HuH-7.5 (cell line): ENCODE data around the gene CLEC3B.

ENCODE experiments used
- DNase-seq: peaks from one replicate; pipeline ENCODE4 v3.0.0; 2011; ENCODE audit warnings: low spot score

CLEC3B gene

DNA sequence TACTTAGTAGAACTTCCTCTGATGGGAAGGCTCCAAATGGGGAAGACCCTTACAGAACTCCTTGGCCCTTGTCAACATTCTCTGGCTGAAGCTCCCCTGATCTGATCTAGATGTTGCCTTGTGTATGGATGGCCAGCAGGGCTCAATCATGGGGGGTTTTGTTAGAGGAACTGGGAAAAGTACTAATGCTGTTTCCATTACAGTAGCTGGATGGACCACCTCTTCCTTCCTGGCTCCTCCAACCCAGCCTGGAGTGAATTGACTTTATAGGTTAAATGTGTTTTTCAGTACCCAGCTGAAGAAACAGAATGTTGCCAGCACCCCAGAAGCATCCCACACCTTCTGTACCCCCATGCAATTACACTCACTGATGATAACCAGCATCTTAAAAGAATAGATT, 22.7 kb upstream of the CLEC3B start:
- DNase-seq = no peak

DNA sequence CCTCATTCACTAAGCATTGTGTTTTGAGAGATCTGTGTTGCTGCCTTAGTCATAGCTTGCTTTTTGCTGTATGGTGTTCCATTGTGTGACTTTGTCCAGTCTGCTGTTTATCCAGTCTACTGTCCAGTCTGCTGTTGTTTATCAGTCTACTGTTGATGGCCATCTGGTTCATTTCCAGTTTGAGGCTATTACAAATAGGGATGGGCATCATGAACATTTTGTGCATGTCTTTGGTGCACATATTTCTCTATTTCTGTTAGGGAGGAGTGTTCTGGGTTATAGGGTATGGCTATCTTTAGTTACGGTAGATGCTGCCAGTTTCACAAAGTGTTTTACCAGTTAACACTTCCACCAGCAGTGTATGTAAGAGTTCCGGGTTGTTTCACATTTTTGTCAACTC, 22.2 kb upstream of the CLEC3B start:
- no peak for DNase-seq

DNA sequence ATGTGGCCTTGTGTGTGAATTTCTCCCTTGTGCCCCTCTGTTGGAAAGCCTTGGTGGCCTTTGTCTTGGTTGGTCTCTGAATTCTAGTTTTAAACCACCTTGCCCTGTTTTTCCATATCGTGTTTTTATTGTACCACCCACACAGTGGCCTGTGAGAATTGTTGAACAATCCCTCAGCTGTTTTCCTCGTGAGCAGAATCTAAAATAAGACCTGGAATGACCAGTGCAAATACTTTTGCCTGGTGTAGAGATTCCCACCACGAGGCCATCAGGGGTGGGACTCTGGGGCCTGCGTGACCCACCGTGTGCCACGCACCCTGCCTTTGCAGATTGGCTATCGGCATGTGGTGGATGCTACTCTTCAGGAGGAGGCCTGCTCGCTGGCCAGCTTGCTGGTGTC, 19.0 kb upstream of the CLEC3B start:
- no peak for DNase-seq

DNA sequence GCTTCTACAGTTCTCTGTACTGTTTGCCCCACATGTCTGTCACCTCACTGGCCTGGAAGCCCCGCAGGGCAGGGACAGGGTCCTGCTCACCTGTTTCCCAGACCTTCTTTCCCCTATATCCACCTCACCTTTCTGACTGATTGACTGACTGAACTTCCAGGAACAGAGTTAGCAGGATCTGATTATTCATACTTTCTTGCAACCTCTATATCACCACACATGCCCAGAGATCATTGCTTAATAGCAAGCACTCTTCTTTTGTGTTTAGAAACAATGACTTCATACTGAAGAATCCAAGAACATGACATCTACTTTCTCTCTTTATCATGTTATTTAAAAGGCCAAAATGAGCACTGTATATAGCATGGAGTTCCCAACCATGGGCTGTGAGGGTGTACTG, 18.0 kb upstream of the CLEC3B start:
- no peak for DNase-seq

DNA sequence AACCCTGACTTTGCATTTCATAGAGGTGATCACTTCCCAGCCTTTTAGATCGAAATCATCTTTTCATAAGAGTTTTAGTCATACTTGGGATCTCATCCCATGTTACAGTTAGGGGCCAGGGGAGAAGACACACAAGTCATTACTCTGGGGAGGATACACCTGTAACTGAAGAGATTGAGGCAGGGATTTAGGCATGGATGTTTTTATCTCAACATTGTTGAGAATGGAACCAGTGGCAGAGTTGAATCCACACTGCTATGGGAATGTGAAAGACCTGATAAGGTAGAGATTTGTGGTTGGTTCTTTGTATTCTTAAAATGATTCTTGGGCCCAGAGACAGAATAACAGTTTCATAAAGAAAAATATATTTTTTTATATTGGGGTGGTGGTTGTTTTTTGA, 16.2 kb upstream of the CLEC3B start:
- DNase-seq = no peak

DNA sequence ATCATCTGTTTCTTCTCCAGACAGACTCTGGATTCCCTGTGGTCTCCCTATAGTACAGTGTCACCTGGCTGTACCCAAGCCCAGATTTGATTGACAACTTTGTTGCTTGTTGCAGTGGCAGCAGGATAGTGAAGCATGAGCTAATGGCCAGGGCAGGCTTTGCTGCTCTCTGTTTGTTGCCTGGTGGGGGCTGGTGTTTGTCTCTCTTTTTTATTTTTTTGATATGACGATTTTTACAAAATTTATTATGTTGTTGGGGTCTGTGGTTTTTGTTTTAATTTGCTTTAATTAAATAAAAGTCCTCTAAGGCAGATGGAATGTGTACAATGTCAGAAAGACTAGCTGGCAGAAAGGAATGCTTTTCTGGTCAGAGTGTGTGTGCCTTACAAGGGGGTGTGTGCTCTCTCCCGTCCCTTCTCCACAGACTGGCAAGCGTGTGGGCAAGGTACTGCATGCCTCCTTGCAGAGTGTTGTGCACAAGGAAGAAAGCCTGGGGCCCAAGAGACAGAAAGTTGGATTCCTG, 15.2 kb upstream of the CLEC3B start:
- DNase-seq = no peak

DNA sequence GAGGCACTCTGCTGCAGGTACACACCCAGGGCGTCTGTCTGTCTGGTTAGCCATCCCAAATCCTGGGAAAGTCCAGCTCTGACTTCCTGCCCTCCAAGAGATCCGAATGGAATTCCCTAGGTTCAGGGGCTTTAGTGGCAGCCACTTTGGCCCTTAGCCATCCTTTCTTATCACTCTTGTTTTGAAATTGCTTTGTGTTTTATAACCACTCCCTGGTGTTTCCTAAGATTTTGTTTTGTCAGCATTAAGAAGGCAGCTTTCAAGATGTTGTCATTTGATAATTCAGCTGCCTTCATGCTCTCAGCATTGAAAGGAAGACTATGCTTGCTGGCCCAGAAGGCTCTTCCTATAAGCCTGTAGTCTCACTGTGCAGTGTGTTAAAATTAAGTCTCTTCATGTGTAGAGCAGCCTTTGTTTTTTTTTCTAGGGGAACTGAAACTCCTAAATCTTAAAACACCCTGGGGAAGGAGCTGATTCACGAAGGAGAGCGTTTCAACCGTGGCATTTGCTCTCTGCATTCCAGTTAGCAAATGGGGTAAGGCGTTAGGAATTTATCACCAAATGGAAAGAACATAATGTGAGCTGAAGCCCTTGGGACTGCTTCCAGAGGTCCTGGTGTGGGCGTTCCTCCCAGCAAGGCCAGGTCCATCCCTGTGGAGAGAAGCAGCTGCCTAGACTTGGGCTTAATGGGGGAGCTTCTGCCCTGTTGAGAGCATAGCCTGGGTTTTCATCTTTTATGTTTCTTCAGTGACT, 14.2 kb upstream of the CLEC3B start:
- no peak for DNase-seq

DNA sequence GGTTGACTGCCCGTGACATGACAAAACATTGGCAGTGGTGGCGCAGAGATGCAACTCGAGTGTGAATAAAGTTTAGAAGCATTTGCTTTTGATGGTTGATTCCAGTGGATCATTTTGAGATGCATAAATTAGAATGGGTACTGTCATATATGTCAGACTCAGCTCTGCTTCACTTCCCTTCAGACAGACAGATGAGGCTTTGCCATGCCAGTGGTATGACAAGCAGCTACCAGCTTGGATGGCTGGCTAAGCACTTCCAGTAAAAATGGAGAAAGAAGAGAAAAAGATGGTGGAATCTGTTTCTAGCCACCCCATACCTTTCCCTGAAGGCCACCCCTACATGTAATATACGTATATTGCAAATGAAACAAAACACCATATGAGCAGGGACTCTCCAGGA, 13.5 kb upstream of the CLEC3B start:
- no peak for DNase-seq

DNA sequence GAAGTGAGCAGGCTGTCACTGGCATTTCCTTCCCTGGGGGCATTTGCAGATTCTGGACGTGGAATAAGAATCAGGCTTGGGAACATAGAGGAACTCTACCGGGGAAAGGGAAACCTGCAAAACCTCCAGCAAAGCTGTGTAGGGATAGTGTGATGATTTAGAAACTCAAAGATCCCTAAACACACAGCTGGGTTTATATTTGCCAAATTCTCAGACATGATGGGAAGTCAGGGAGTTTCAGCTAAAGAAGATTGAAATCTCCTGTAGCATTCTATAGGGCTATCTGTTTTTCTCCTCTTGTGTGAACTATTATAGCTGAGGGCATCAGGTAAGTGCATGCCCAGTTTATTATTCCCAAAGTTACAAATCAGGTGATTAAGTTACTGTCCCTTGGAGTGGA, 9.2 kb upstream of the CLEC3B start:
- no peak for DNase-seq

DNA sequence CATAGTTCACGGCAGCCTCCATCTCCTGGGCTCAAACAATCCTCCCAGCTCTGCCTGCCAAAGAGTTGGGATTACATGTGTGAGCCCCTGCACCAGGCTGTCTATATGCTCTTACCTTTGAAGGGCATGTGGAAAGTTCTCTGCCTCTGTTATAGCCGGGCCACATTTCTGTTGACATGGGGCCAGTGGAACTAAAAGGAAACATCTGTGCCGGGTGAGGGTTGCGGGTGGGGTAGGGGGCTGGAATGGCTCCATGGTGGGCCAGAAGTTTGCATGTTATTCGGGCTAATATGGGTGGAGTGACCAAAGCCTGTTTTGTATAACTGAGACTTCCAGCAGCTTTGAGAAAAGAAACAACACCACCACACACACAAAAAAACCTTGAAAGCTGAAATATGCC, 8.3 kb upstream of the CLEC3B start:
- no peak for DNase-seq

DNA sequence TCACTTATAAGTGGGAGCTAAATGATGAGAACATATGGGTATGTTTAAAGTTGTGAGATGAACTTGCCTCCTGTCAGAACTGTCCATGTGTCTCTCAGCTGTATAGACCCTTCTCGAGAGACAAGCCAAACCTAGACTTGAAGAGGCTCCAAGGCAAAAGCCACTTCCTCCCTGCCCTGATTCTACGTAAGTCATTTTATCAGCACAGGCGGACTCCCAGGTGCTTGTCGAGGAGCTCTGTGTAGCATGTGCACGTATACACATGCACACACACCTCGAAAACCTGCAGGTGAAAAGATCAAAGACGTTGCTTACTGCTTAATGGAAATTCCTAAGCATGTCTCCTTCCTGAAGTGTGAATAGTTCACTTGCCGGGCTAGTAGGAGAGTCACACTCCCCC, 5.6 kb upstream of the CLEC3B start:
- no peak for DNase-seq

DNA sequence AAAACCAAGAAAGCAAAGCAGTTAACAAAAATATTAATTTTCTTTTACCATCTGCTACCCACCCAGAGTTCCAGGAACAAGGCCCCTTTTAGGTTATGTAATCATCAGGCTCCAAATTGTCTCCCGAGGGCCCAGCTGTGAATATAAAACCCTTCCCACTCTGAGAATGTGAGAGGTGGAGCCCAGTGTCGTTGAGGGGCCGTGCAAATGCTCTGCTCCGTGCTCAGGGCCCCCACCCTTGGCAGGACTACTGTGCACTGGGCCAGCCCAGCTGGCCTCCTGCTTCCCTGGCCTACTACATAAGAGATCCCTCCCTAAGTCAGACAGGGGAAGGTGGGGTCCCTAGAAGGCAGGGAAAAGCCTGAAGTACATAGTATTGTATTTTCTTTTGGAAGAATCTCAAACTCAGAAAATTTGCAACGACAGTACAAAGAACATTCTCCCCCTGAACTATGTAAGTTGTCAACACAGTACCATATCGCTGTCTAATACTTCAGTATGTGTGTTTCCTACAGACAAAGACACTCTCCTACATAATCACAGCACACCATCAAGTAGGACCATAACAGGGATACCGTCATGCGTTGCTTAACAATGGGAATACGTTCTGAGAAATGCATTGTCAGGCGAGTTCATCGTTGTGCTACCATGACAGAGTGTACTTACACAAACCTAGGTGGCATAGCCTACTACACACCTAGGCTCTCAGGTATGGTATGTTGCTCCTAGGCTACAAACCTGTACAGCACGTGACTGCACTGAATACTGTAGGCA, 4.4 kb upstream of the CLEC3B start:
- DNase-seq = no peak

DNA sequence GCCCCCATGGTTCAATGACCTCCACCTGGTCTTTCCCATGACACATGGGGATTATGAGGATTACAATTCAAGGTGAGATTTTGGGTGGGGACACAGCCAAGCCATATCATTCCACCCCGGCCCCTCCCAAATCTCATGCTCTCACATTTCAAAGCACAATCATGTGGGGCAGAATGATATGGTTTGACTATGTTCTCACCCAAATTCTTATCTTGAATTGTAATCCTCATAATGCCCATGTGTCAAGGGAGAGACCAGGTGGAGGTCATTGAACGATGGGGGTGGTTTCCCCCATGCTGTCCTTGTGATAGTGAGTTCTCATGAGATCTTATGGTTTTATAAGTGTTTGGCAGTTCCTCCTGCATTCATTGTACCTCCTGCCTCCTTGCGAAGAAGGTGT, 2.4 kb upstream of the CLEC3B start:
- no peak for DNase-seq

DNA sequence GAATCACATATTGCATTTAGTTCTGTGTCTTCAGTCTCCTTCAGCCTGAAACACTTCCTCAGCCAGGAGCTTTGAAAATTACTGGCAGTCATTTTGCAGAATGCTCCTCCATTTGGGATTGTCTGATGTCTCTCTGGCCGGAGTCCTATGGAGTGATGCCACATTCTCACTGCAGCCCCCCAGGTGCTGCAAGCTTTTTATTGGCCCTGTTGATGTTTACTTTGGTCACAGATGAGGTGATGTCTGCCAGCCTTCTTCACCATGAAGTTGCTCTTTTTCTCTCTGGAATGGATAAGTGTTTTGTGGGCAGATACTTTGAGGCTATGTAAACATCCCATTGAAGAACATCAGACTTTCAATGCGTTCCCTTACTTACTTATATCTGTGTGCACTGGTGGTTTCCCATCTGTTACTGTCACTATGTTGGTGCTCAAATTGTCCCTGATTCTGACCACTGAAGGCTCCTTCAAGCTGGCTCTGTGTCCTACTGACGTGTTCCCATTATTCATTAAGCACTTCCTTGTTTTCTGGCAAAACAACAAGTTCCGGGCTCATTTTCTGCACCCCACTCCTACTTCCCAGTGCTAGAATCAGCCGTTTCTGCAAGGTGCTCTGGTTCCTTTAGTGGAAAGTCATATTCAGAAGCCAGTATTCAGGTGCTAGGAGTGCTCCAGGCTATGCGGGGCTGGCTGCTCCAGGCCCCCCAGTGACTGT, 1.4 kb upstream of the CLEC3B start:
- no peak for DNase-seq

DNA sequence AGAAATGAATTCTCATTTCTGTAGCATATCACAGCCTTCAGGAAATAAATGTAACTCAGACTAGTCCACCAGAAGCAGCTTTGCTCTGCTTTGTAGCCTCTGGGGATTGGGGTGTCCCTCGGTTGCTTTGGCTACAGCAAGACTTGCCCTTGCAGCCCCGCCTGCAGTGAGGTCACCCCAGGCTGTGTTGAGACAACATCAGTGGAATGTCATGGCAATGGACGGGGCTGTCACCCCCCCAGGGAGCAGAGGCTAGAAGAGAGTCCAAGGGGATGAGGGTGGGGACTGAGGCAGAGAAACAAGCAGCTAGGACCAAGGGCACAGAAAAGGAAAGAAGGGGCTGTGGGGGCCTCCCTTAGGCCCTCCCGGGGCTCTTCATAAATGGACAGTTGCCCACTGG, 854 bp downstream of the CLEC3B start:
- no peak for DNase-seq

DNA sequence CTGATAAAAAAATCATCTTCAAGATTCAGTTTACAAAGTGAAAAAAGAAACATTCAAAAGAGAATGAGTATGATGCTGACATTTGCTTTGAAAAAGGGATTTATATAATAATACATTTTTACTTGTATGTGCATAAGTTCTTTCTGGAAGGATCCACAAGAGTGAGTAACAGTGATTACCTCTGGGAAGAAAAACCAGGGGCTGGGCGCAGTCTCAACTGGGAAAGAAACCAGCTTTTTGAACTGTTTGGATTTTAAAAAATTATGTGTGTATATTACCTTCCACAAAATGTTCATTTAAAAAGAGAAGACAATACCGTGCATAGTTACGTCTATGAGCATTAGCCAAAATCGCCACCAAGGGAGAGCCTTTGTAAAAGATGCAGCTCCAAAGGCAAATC, 1.3 kb downstream of the CLEC3B start:
- DNase-seq = no peak

DNA sequence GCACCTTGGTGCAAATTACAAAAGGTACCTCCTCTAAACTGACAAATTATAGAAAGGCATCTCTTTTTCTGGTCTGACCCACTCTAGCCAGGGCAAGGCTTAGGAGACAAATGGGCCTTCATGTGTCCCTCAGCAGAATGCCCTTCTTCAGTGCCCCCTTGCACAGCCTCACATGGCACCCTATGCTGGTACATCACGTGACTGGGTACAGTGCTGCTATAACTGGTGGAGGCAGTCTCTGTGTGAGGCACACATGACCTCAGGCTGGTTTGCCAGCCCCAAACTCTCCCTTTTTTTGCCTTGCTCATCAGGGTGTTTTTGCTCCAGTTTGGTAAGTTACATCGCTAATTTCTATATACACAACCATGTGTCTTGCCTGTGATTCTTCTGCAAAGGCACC, 3.1 kb downstream of the CLEC3B start:
- DNase-seq = no peak

DNA sequence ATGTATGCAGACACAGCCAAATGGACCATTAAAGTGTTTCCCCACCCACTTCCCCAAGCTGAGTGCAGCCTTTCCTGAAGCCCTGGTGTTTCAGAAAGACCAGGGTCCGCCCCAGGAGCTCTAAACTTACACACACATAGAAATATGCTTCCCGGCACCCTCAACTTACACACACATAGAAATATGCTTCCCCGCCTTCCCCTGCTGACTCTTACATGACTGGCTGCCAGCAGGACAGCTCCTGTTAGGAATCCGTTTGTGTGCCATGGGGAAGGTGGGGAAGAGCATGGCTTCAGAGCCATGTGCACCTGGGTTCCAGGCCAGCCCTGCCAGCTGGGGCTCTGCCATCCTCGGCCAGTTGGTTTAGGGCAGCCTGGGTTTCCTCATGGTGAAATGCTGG, 3.6 kb downstream of the CLEC3B start:
- DNase-seq = no peak

DNA sequence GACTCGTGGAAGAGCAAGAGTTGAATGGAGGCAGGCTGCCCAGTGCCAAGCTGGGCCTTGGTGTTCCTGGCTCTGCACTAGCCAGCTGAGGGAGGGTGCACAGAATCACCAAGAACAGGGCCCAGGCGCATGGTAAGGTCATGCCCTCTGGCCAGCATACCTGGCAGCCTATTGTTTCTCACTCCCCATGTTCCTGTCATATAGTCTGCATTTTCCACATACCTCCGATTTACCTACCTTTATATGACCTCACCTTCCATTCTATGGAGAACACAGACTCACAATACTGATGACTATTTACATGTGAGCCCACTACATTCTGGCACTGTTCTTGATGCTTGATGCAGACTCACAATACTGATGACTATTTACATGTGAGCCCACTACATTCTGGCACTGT, 5.4 kb downstream of the CLEC3B start:
- no peak for DNase-seq

DNA sequence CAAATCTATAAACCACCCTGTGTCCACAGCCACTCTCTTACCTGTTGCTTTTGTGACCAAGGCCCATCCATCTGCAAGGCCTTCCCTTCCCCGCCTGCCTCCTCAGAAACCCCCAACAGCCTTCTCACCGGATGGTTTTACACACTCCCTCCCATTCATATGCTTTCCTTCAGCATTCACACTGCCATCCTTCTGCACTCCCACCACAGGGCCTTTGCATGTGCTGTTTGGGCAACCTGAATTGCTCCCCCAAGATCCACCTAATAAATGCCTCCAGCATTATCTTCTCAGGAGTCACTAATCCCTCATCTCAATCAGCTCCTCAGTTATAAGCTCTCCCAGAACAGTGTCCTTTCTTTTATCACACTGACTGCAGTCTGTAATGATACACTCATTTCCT, 6.0 kb downstream of the CLEC3B start:
- no peak for DNase-seq

DNA sequence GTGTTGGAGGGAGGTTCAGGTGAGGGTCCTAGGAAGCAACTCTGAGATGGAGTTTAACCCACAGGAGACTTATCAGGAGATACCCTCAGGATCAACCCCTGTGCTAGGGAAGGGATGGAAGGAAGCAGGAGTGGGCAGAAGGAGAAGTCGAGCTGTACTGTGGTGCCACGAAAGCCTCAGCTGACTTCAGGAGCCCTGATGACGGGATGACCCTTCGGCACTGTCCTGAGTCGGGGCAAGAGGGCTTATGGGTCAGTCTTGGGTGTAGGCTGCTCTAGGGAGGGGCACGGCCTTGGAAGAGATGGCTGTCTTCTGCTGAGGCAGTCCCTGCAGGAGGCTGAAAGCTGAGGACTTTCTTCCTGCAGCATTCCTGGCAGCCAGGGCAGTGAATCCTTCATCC, 7.7 kb downstream of the CLEC3B start:
- DNase-seq = no peak

DNA sequence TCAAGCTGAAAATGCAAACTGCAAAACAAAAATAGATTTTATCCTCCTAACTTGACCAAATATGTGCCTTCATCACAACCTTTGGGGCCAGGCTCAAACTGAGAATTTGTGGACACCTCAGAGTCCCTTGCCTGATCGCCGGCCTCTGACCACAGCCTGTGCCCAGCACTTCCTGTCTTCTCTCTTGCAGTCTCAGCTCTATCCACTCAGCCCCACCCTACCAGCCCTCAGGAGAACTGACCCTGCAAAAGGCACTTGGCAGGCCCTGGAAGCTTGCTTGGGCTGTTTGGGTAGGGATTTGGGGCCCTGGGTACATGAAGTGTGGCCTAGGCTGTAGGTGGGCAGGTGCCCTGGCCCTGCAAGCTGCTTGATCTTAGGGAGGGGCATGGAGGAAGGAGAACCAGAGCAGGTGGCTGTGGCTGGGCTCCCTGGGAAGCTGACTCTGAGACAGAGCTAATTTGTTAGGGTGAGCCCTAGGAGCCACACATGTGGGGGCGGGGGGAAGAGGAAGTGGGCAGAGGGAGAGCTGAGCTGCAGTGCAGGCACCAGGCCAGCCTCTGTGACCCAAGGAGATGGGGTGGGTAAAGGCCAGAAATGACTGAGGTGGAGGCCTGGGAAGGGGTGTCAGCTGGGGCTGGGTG, 8.6 kb downstream of the CLEC3B start:
- DNase-seq = no peak
